BLaER1 treated with 17β-estradiol and CSF1 and Interleukin-3, amounts not matched to agents 10 nM and 100 nM (cell line): Measurements from ENCODE around the gene BUB1.
A peak's percentile ranks its signal among the peaks of the same experiment; 100 is the strongest.
"Not testable (repeated sequence)": the region's sequence is repeated elsewhere in the genome, so short reads cannot be mapped to it uniquely, and the experiment has no call there.

Experiments
- H3K27ac ChIP-seq, 11 experiments: shearing (Covaris generic); formaldehyde crosslinking; 2 replicates each; pipeline ENCODE4 v1.8.1; 2022
- H3K27me3 ChIP-seq, 11 experiments: shearing (Covaris generic); formaldehyde crosslinking; 2 replicates each; pipeline ENCODE4 v1.8.1; 2022
- H3K36me3 ChIP-seq, 11 experiments: shearing (Covaris generic); formaldehyde crosslinking; 2 replicates each; pipeline ENCODE4 v1.8.1; 2022
- H3K4me1 ChIP-seq, 10 experiments: shearing (Covaris generic); formaldehyde crosslinking; 2 replicates each; pipeline ENCODE4 v1.8.1; 2022
- H3K4me2 ChIP-seq, 11 experiments: shearing (Covaris generic); formaldehyde crosslinking; 2 replicates each; pipeline ENCODE4 v1.8.1; 2022
- H3K4me3 ChIP-seq, 10 experiments: shearing (Covaris generic); formaldehyde crosslinking; 2 replicates each; pipeline ENCODE4 v1.8.1; 2022
- H3K9ac ChIP-seq, 11 experiments: shearing (Covaris generic); formaldehyde crosslinking; 2 replicates each; pipeline ENCODE4 v1.8.1; 2022
- H3K9me3 ChIP-seq, 11 experiments: shearing (Covaris generic); formaldehyde crosslinking; replicated peaks in 1 of 11; 2 replicates each; pipeline ENCODE4 v1.8.1; 2022
- H4K20me1 ChIP-seq, 11 experiments: shearing (Covaris generic); formaldehyde crosslinking; 2 replicates each; pipeline ENCODE4 v1.8.1; 2022
- Cebpa-rat ChIP-seq, 11 experiments: shearing (Covaris generic); IDR thresholded peaks; 2 replicates each; pipeline ENCODE4 v1.8.1; 2022

BUB1 gene

DNA sequence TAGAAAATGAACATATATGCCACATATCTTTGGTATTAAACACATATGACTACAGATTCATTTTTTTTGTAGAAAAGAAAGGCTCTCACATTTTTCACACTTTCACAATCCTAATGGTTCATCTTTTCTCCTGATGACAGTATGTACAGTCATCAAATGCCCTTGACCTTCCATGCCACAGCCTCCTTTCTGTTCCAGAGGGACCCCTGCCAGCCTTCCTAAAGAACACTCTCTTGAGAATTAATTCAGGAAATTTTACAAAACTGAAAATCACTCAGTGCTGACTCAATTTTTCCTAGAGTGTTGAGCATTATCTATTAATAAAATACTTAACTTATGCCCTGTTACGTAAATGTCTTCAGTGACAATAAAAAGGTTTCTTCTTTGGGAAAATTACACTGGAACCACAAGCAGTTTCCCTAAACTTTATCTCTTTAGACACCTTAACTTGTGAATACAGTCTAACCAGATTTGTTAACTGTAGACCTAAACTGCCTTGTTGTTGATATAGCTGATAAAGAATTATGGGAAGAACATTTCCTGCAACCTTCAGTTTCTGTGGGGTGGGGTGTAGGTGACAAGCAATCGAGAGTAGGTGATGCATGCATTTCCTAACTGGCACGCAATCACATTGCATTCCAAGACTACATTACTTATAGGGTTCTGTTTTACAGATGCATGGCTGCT, 39.2 kb upstream of the BUB1 start:
- TF ChIP-seq Cebpa-rat (IDR thresholded peaks at IDR 0.05): no peak
- Histone ChIP-seq H3K27ac (no peak overlapping the region), H3K27me3 (no peaks in the 10 kb centered on the region), H3K4me1 (peaks cover 0 to 12% (median 5%) of the 10 kb centered on the region in 10 experiments; a peak in 7 of 20 replicates), H3K4me3 (no peak overlapping the region), H4K20me1 (no peaks in the 10 kb centered on the region), H3K36me3 (no peaks in the 10 kb centered on the region), H3K4me2 (peak overlapping the region in 7 of 11 experiments; percentile 0 to 47 (median 33); a peak in 11 of 22 replicates), H3K9me3 (no peaks in the 10 kb centered on the region), H3K9ac (no peak overlapping the region)

DNA sequence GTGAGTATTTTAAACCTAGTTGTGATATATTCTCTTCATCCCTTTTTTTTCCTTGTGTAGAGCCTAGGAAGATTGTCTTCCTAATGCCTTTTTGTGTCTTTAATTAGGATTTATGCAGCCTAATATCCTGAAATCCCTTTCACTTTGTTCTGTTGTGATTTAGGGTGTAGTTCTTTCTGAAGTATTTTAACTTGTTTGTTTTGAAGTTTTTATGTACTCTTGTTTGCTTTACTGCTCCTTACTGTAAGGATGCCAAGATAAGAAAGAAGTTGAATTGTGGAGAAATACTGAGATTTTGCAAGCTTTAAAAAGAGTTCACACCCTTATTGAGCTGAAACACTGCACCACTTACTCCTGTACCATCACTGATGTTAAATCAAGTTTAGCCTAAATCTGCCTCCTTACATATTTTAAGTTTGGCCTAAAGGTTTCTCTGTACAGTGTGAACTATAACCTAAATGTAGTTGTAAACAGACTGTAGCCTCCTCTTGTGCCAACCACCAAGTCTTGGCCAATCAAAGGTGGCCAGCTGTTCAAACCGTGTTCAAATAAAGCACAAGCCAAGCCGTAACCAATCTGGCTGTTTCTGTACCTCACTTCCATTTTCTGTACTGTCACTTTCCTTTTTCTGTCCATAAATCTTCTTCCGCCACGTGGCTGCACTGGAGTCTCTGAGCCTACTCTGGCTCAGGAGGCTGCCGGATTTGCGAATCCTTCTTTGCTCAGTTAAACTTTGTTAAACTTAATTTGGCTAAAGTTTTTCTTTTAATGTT, 36.8 kb upstream of the BUB1 start:
- Histone ChIP-seq H3K4me2 (no peak overlapping the region), H3K36me3 (no peaks in the 10 kb centered on the region), H3K27me3 (no peaks in the 10 kb centered on the region), H3K9me3 (no peaks in the 10 kb centered on the region), H3K4me3 (no peak overlapping the region), H3K9ac (no peak overlapping the region), H3K27ac (no peak overlapping the region), H4K20me1 (no peaks in the 10 kb centered on the region), H3K4me1 (peaks cover 0 to 12% (median 5%) of the 10 kb centered on the region in 10 experiments; a peak in 8 of 20 replicates)
- no peak for TF ChIP-seq Cebpa-rat (IDR thresholded peaks at IDR 0.05)

DNA sequence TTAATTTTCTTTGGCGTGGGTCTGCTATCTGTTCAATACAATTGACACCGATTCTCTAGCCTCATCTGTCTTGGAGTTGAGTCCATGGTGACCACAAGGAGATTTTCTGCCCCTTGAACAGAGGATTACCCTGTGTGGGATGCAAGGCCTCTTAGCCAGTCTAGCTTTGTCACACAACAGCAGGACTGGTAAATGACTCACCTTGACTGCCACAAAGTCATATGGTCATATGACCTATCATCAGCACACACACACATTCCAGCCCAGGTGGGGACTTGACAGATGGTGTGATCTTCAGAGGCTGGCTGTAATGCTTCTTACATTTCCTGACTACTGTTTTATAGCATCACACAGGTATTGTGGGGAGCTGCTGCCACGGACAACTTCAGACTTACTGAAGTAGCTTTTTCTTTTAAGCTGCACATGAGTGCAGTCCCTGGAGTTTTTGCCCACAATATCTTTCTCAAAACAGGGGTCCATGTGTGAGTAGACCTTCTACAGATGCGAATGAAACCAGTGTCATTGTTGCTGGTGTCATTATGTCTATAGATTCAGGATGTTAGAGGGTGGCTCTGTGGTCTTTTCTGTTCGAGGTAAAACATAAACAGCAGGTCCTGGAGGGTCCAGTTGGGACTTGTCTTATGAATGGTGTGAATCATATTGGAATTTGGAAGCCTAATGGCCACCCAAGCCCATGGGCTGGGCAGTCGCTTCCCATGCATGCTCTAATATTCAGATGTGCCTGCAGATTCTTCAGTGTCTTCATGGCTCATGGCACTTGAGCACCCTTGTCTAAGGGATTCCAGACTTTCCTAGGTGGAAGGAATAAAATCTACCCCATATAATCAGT, 35.9 kb upstream of the BUB1 start:
- no peak overlapping the region for H3K9ac ChIP-seq

DNA sequence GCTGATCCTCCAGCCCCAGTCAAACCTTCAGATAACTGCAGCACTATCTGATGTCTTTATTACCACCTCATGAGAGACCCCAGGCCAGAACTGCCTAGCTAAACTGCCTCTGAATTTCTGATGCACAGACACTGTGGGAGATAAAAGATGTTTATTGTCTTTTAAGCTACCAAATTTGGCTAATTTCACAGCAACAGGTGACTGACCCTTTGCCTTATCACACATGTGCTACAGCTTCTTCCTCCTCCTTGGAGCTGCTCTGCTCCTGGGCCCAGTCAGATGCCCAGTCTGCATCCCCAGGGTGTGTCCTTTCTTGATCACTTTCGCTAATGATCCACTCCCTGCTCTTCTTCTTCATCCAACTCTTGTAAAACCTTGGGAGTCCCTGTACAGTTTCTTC, 34.9 kb upstream of the BUB1 start:
- no peaks in the 10 kb centered on the region for H3K9me3 ChIP-seq
- H3K27me3 ChIP-seq: no peaks in the 10 kb centered on the region
- H3K4me2 ChIP-seq: no peak overlapping the region
- no peak for TF ChIP-seq Cebpa-rat (IDR thresholded peaks at IDR 0.05)
- peaks cover 0 to 11% (median 5%) of the 10 kb centered on the region in 10 experiments; a peak in 8 of 20 replicates for H3K4me1 ChIP-seq
- no peak overlapping the region for H3K9ac ChIP-seq
- no peak overlapping the region for H3K4me3 ChIP-seq
- H4K20me1 ChIP-seq: no peaks in the 10 kb centered on the region
- no peak overlapping the region for H3K27ac ChIP-seq
- no peaks in the 10 kb centered on the region for H3K36me3 ChIP-seq

More for the DNA sequence above, 35.9 kb upstream of the BUB1 start:
- Histone ChIP-seq H4K20me1 (no peaks in the 10 kb centered on the region), H3K27me3 (no peaks in the 10 kb centered on the region), H3K4me3 (no peak overlapping the region), H3K4me2 (no peak overlapping the region), H3K4me1 (peaks cover 0 to 12% (median 5%) of the 10 kb centered on the region in 10 experiments; a peak in 8 of 20 replicates), H3K27ac (no peak overlapping the region), H3K9me3 (no peaks in the 10 kb centered on the region), H3K36me3 (no peaks in the 10 kb centered on the region)
- no peak for TF ChIP-seq Cebpa-rat (IDR thresholded peaks at IDR 0.05)

DNA sequence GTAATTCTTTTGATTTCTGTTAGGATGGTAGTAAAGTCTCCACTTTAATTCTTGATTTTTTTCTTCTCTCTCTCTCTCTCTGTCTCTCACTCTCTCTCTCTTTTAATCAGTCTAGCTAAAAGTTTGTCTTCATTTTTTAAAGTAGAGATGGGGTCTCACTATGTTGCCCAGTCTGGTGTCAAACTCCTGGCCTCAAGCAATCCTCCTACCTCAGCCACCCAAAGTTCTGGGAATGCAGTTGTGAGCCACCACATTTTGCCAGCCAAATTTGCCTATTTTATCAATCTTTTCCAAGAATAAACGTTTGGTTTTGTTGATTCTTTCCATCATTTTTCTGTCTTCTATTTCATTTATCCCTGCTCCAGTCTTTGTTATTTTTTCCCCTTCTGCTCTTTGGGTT, 30.6 kb upstream of the BUB1 start:
- Histone ChIP-seq H3K36me3 (no peaks in the 10 kb centered on the region), H4K20me1 (no peaks in the 10 kb centered on the region), H3K27me3 (no peaks in the 10 kb centered on the region), H3K27ac (no peak overlapping the region), H3K4me1 (no peaks in the 10 kb centered on the region; a peak in 1 of 20 replicates), H3K9me3 (no peaks in the 10 kb centered on the region), H3K4me3 (no peak overlapping the region), H3K9ac (no peak overlapping the region), H3K4me2 (no peak overlapping the region)
- TF ChIP-seq Cebpa-rat (IDR thresholded peaks at IDR 0.05): no peak

DNA sequence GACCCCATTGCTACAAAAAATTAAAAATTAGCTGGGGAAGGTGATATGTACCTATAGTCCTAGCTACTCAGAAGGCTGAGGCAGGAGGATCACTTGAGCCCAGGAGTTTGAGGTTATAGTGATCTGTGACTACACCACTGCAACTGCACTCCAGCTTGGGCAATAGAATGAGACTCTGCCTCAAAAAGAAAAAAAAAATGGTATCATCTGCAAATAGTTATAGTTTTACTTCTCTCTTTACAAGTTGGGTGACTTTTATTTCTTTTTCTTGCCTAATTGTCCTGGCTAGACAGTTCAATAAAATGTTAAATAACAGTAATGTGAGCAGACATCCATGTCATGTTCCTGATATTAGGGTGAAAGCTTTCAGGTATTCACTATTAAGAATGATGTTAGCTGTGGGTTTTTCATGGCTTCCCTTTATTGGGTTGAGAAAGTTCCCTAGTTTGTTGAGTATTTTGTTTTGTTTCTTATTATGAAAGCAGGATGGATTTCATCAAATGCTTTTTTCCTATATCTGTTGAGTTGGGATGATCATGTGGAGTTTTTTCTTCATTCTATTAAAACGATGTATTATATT, 29.6 kb upstream of the BUB1 start:
- no peak overlapping the region for H3K4me2 ChIP-seq
- no peak for TF ChIP-seq Cebpa-rat (IDR thresholded peaks at IDR 0.05)
- no peak overlapping the region for H3K27ac ChIP-seq
- H3K36me3 ChIP-seq: no peaks in the 10 kb centered on the region
- no peaks in the 10 kb centered on the region for H3K9me3 ChIP-seq
- no peaks in the 10 kb centered on the region for H3K27me3 ChIP-seq
- no peak overlapping the region for H3K9ac ChIP-seq
- H3K4me1 ChIP-seq: no peaks in the 10 kb centered on the region; a peak in 1 of 20 replicates
- no peak overlapping the region for H3K4me3 ChIP-seq
- no peaks in the 10 kb centered on the region for H4K20me1 ChIP-seq

DNA sequence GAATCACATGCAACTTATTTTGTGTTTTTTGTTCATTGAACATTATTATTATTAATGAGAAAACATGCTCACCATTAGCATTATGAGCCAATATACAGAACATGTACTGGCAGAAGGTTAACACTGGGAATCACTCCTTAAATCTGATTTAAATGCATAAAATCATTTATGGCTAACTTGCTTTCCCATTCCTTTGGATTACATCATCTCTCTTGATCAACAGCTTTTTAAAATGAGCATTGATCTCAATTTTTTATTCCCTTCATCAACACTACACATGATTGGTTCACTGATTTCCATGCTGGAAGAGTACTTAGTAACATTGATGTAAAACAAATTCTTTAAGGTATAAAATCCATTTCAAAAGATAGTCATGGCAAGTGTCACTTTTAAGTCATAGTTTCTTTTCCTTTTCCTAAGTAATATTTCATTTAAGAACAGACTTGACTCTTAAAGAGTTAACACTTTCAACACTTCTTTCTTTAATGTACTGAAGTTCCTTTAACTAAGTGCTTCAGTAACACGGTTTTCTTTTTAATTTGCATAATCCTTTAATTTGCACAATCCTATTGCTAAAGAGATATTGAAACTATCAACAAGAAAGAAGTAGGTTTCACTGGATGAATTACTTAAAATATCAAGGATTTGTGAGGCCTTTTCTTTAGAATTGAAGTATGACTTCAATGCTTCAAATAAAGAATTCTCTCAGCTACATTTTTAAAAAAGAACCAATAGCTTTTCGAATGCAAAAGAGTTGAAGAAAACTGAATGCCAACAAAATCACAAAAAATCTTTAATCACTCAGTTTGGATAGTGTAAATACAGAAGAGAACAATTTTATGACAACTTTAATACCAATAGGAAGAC, 24.9 kb upstream of the BUB1 start:
- TF ChIP-seq Cebpa-rat (IDR thresholded peaks at IDR 0.05): no peak
- H3K4me3 ChIP-seq: no peak overlapping the region
- H3K4me1 ChIP-seq: no peaks in the 10 kb centered on the region
- H3K27me3 ChIP-seq: no peaks in the 10 kb centered on the region
- no peaks in the 10 kb centered on the region for H4K20me1 ChIP-seq
- H3K36me3 ChIP-seq: no peaks in the 10 kb centered on the region
- no peak overlapping the region for H3K9ac ChIP-seq
- H3K9me3 ChIP-seq: no peaks in the 10 kb centered on the region
- no peak overlapping the region for H3K27ac ChIP-seq
- H3K4me2 ChIP-seq: no peak overlapping the region

DNA sequence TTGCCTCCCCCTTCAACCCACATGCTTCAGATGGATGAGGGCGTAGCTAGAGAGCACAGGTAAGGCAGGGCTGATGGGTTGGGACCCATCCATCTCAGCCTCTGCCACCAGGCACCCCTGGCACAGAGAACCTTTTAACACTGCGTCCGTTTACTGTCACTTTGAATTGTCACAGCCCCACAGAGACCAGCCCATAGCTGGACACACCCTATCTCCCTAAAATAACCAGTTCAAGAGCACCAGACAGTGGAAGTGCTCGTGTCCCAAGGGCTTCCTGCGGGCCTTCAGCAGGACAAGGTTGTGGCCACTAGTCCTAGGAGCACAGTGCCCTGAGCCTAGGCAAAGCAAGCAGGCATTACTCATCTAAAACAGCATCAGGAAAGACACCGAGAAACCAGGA, 20.4 kb upstream of the BUB1 start:
- peaks cover 13 to 22% (median 19%) of the 10 kb centered on the region in 10 experiments for H3K4me1 ChIP-seq
- not testable (repeated sequence) for H3K27ac ChIP-seq, H3K27me3 ChIP-seq, H3K9me3 ChIP-seq, H4K20me1 ChIP-seq, H3K9ac ChIP-seq, H3K4me3 ChIP-seq, H3K4me2 ChIP-seq, H3K36me3 ChIP-seq

DNA sequence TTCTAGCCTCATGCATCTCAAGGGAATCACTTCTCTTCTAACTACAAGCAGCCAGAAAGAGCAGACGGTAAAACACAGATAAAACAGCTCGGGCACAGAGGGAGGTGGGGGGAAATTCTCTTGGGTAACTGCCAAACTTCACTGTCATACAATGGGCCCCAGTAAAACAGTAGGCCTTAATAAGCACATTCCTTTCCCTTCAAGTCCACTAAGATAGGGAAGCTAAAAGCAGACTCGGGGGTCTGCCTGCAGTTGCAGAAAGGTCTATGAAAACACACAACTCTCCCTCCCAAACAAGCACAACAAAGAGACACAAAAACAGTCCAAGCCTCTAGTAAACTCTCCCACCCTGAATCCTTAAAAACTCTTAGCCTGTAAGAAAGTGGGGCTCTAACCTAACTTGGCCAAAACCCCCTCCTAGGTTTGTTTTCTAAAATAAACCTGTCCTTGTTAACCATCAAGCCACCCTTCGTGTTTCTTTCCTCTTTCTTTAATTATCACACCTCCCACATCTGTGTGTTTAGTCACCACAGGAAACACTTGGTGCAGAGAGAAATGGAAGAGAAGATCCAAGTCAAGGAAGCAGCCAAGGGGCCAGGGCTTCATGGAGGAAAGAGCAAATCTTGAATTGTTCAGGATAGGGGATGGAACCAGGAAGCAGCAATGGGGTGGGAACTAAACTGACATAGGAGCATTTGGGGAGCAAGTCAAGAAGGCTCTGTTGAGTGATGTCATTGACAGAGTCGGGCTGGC, 17.5 kb upstream of the BUB1 start:
- not testable (repeated sequence) for H4K20me1 ChIP-seq, H3K36me3 ChIP-seq, H3K27me3 ChIP-seq, H3K4me3 ChIP-seq
- H3K9me3 ChIP-seq: peaks cover 0 to 14% (median 6%) of the 10 kb centered on the region in 11 experiments; a peak in 3 of 22 replicates
- peak overlapping the region in 2 of 11 experiments; percentile 20 to 44; a peak in 2 of 22 replicates for H3K9ac ChIP-seq
- H3K4me2 ChIP-seq: peak overlapping the region; percentile 41 to 82 (median 72)
- H3K4me1 ChIP-seq: peaks cover 13 to 22% (median 19%) of the 10 kb centered on the region in 10 experiments
- H3K27ac ChIP-seq: peak overlapping the region in 5 of 11 experiments; percentile 7 to 54 (median 29); a peak in 8 of 22 replicates
